Right cardiac atrium (tissue), 5 donors: ENCODE results near the gene CFAP70. TPM values are rescaled to one million over a fixed set of nuclear protein-coding genes. Genes with fewer than 3 reads are reported as not detected.
"Not testable (repeated sequence)": the region's sequence is repeated elsewhere in the genome, so short reads cannot be mapped to it uniquely, and the experiment has no call there.

Source experiments
- ATAC-seq, 2 donors: fragments of 200-7000 bp; cut with Tn5 transposase; one replicate each; pipeline versions ENCODE4 v1.8.0 to v1.9.1; 2020; ENCODE audit warnings: moderate library complexity in 2 of 2, mild to moderate bottlenecking in 1 of 2
- DNase-seq, 3 donors: peaks; one replicate each; pipeline ENCODE4 v3.0.0-alpha.2; 2020
- H3K27ac ChIP-seq: one replicate; pipeline ENCODE4 v1.5.1; 2013; ENCODE audit warnings: mild to moderate bottlenecking, low read length, control low read depth, moderate library complexity
- H3K27me3 ChIP-seq: one replicate; pipeline ENCODE4 v1.6.1; 2013; ENCODE audit not compliant: control insufficient read depth, insufficient read depth
- H3K4me1 ChIP-seq: one replicate; pipeline ENCODE4 v1.6.1; 2013; ENCODE audit warnings: low read length; ENCODE audit not compliant: control insufficient read depth, insufficient read depth
- H3K4me3 ChIP-seq: one replicate; pipeline ENCODE4 v1.5.1; 2013; ENCODE audit warnings: low read length, control low read depth
- H3K9me3 ChIP-seq: one replicate; pipeline ENCODE4 v1.6.1; 2013; ENCODE audit warnings: low read length; ENCODE audit not compliant: control insufficient read depth
- WGBS: extraction: QIAGEN DNeasy Blood & Tissue Kit; methylation state at CpG from one replicate; pipeline ENCODE4 v1.1.7; 2013; 5-methylcytosine and 5-hydroxymethylcytosine counted together
- intact Hi-C, 4 donors: fragments of 100-400 bp; cut with DNase I; formaldehyde crosslinking; loops; one replicate each; pipeline versions ENCODE4 v1.11.0 to v1.14.0; 2022 to 2023
- polyA plus RNA-seq: library from polyadenylated mRNA; stranded (reverse); fragments of 200-250 nt; gene quantifications from one replicate; pipeline ENCODE4 v1.2.3, GENCODE V29; 2013
- total RNA-seq, 4 donors: library from RNA; stranded (reverse); fragmentation: NEBNext Ultra II Directional; extraction: Animal tissue kit (Norgen Biotek cat#: 25700); gene quantifications; one replicate each; pipeline ENCODE4 v1.2.1, GENCODE V29; 2021
- donor health status: healthy with polysubstance abuse.
- donor health status: DM: no; HTN: yes; CAD: no.
- donor health status: DM: no; HTN: no; CAD: no.
- donor health status: DM: no; HTN: yes; CAD: no; lungs with severe emphysema.
- donor health status: DM: yes; HTN: yes; CAD: no.

CFAP70 gene
- total and polyA plus RNA-seq, 5 donors = 1.2 to 2.3 (median 1.8) TPM

DNA sequence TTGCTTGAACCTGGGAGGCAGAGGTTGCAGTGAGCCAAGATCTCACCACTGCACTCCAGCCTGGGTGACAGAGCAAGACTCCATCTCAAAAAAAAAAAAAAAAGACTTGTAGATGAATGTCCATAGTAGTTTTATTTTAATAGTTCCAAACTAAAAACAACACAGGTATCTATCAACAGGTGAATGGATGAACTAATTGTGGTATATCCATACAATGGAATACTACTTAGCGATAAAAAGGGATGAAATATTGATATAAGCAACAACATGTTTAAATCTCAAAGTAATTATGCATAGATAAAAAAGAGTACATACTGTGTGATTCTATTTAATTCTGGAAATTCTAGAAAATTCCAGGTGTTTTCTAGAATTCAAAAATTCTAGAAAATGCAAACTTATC is 68.7 kb downstream of the CFAP70 start:
- no peak overlapping the region for H3K4me3 ChIP-seq
- no peak overlapping the region for H3K27ac ChIP-seq
- no peaks in the 10 kb centered on the region for H3K9me3 ChIP-seq
- no peaks in the 10 kb centered on the region for H3K4me1 ChIP-seq
- WGBS = 97% methylated on average over 1 of the region's 1 CpG
- no peaks in the 10 kb centered on the region for H3K27me3 ChIP-seq
- intact Hi-C loops = no loop called here
- DNase-seq (no peak), ATAC-seq (no peak)

- ATAC-seq (no peak), DNase-seq (no peak)
- Histone ChIP-seq H3K4me3 (no peak overlapping the region), H3K9me3 (no peaks in the 10 kb centered on the region), H3K27ac (no peak overlapping the region), H3K4me1 (no peaks in the 10 kb centered on the region), H3K27me3 (no peaks in the 10 kb centered on the region)
- intact Hi-C loops = no loop called here
- 85% methylated on average over 1 of the region's 1 CpG for WGBS
These were observed 71.2 kb downstream of the CFAP70 start for GRCh38 chr10:73287441-73287840.

DNA sequence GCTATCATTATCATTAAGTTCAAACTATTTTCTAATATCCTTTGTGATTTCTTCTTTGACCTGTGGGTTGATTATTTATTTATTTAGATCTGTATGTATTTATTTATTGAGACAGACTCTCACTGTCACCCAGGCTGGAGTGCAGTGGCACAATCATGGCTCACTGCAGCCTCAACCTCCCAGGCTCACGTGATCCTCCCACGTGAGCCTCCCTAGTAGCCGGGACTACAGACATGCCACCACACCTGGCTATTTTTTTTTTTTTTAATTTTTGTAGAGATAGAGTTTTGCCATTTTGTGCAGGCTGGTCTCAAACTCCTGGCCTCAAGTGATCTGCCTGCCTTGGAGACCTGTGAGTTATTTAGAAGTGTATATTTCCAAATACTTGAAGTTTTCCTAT is 77.6 kb downstream of the CFAP70 start:
- WGBS = 84% methylated on average over 3 of the region's 3 CpGs
- H3K27me3 ChIP-seq = no peaks in the 10 kb centered on the region
- no peak overlapping the region for H3K4me3 ChIP-seq
- no peaks in the 10 kb centered on the region for H3K9me3 ChIP-seq
- ATAC-seq (no peak), DNase-seq (no peak)
- intact Hi-C loops = no loop called here
- no peak overlapping the region for H3K27ac ChIP-seq
- H3K4me1 ChIP-seq = no peaks in the 10 kb centered on the region

GRCh38 chr10:73264423-73264822 is 94.2 kb downstream of the CFAP70 start:
- intact Hi-C loops = no loop called here
- WGBS = 88% methylated on average over 2 of the region's 2 CpGs
- ATAC-seq (no peak), DNase-seq (no peak)
- Histone ChIP-seq H3K4me3 (no peak overlapping the region), H3K9me3 (no peaks in the 10 kb centered on the region), H3K27ac (no peak overlapping the region), H3K27me3 (no peaks in the 10 kb centered on the region), H3K4me1 (no peaks in the 10 kb centered on the region)

- 46% methylated on average over 1 of the region's 1 CpG for WGBS
- DNase-seq (no peak), ATAC-seq (no peak)
- Histone ChIP-seq H3K4me3 (no peak overlapping the region), H3K27ac (no peak overlapping the region), H3K4me1 (no peaks in the 10 kb centered on the region), H3K9me3 (no peaks in the 10 kb centered on the region), H3K27me3 (no peaks in the 10 kb centered on the region)
- intact Hi-C loops = no loop called here
These were observed 94.8 kb downstream of the CFAP70 start for GRCh38 chr10:73263693-73264347.

DNA sequence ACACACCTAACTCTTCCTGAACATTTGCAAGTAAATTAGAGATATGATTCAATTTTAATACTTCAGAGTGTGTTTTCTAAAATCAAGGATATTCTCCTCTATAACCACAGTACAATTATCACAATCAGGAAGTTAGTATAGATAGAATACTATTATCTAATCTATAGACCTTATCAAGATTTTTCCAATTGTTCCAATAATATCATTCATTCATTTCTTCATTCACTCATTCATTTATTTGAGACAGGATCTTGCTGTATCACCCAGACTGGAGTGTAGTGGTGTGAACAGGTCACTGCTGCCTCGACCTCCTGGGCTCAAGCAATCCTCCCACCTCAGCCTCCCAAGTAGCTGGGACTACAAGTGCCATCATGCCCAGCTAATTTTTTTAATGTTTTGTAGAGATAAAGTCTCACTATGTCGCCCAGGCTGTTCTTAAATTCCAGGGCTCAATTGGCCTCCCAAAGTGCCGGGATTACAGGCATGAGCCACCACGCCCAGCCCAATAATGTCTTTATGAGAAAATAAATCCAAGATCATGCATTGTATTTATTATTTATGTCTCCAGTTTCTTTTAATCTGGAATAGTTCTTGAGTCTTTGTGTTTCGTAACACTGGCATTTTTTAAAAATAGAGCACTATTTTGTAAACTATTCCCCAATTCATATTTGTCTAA is 95.6 kb downstream of the CFAP70 start:
- intact Hi-C loops = no loop called here
- Histone ChIP-seq H3K9me3 (no peaks in the 10 kb centered on the region), H3K27me3 (no peaks in the 10 kb centered on the region), H3K4me3 (no peak overlapping the region), H3K4me1 (no peaks in the 10 kb centered on the region), H3K27ac (no peak overlapping the region)
- no peak for DNase-seq
- 75% methylated on average over 5 of the region's 5 CpGs for WGBS
- ATAC-seq = no peak

GRCh38 chr10:73262105-73262730 is 96.4 kb downstream of the CFAP70 start:
- ATAC-seq (no peak), DNase-seq (no peak)
- intact Hi-C loops = no loop called here
- 57% methylated on average over 4 of the region's 4 CpGs for WGBS
- Histone ChIP-seq H3K4me3 (no peak overlapping the region), H3K4me1 (no peaks in the 10 kb centered on the region), H3K9me3 (no peaks in the 10 kb centered on the region), H3K27ac (no peak overlapping the region), H3K27me3 (no peaks in the 10 kb centered on the region)

DNA sequence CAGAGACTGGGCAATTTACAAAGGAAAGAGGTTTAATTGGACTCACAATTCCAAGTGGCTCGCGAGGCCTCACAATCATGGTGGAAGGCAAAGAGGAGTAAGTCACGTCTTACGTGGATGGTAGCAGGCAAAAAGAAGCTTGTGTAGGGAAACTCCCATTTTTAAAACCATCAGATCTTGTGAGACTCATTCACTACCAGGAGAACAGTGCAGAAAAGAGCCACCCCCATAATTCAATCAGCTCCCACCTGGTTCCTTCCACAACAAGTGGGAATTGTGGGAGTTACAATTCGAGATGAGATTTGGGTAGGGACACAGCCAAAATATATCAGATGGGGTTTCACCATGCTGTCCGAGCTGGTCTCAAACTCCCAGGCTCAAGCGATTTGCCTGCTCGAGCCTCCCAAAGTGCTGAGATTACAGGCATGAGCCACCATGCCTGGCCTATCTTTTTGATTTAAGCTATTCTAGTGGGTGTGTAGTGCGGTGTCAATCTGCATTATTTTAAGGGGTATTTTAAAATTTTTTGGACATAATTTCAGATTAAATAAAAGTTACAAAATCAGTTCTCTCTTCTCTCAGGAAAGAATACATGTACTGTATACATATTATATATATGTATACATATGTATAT is 97.2 kb downstream of the CFAP70 start:
- no peak for DNase-seq
- Histone ChIP-seq H3K4me3 (no peak overlapping the region), H3K27me3 (no peaks in the 10 kb centered on the region), H3K27ac (no peak overlapping the region), H3K9me3 (no peaks in the 10 kb centered on the region), H3K4me1 (no peaks in the 10 kb centered on the region)
- intact Hi-C loops = no loop called here
- 86% methylated on average over 9 of the region's 9 CpGs for WGBS
- ATAC-seq = no peak

DNA sequence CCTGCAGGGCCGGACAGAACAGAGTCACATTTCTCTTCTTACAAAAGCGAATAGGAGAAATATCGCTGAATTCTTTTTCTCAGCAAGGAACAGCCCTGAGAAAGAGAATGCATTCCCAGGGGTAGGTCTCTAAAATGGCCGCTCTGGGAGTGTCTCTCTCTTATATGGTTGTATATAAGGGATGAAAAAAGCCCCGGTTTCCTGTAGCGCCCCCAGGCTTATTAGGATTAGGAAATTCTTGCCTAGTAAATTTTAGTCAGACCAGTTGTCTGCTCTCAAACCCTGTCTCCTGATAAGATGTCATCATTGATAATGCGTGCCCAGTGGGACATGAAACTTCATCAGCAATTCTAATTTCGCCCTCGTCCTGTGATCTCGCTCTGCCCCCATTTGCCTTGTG is 100.1 kb downstream of the CFAP70 start:
- 96% methylated on average over 10 of the region's 10 CpGs for WGBS

DNA sequence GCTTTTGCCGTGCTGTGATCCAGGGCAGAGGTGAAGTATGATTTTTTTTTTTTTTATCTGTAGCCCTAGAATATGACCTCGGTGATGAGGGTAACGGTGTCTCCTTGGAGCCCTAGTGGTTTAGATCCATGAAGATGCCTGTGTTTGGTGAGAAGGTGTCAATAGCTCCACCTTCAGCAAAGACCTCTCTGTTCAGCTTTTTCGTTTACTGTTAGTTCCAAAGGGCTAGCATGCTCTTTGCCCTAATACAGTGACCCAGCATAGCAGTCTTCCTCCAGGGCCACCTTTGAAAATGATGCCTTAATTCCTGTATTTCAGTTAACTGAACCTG is 105.5 kb downstream of the CFAP70 start:
- H3K27me3 ChIP-seq = no peaks in the 10 kb centered on the region
- 2% methylated on average over 4 of the region's 4 CpGs for WGBS
- peak overlapping the region; percentile 63 for H3K4me3 ChIP-seq
- H3K4me1 ChIP-seq = peaks cover 4% of the 10 kb centered on the region
- H3K27ac ChIP-seq = peak overlapping the region; percentile 89
- H3K9me3 ChIP-seq = no peaks in the 10 kb centered on the region
- no peak for DNase-seq
- ATAC-seq = no peak
- intact Hi-C loops = no loop called here

More for the DNA sequence above, 100.1 kb downstream of the CFAP70 start:
- H3K27me3 ChIP-seq, ATAC-seq, H3K4me1 ChIP-seq, H3K9me3 ChIP-seq, H3K4me3 ChIP-seq, intact Hi-C loops, DNase-seq, H3K27ac ChIP-seq: not testable (repeated sequence)
